GM12864 (cell line): ENCODE measurements around the gene NINL.
"Not testable (repeated sequence)": the region's sequence is repeated elsewhere in the genome, so short reads cannot be mapped to it uniquely, and the experiment has no call there.

Source experiments
- DNase-seq: peaks from one replicate; pipeline ENCODE4 v3.0.0-alpha.2; 2011; ENCODE audit warnings: low read depth
- H3K4me3 ChIP-seq: 2 replicates; pipeline ENCODE4 v1.5.1; 2011; ENCODE audit warnings: mild to moderate bottlenecking, low read depth, low read length, control low read depth
- CTCF ChIP-seq: IDR thresholded peaks from 2 replicates; pipeline ENCODE4 v1.5.1; 2011; ENCODE audit warnings: low read depth, mild to moderate bottlenecking, moderate library complexity, low read length, control low read depth, inconsistent platforms; ENCODE audit errors: missing control alignments

Gene NINL

GRCh38 chr20:25584905-25585704, at the start of gene NINL:
Gene NINL, minus strand, starts transcription at chr20:25585531. Its CDS starts 58,944 bp downstream, at chr20:25526587.
- no peak for DNase-seq
- TF ChIP-seq CTCF, result no peak
- H3K4me3 ChIP-seq, result peak within 1 kb of the TSS; percentile 42; the same call in 1 of the 2 replicates

GRCh38 chr20:25632940-25633790, 47.8 kb upstream of the NINL start:
- TF ChIP-seq CTCF, result no peak
- DNase-seq, result no peak
- no peak overlapping the region for H3K4me3 ChIP-seq

GRCh38 chr20:25630615-25631014, 45.3 kb upstream of the NINL start:
- not testable (repeated sequence) for H3K4me3 ChIP-seq, DNase-seq

GRCh38 chr20:25629816-25630499, 44.6 kb upstream of the NINL start:
- TF ChIP-seq CTCF, result no peak
- no peak overlapping the region for H3K4me3 ChIP-seq
- DNase-seq, result no peak

- no peak overlapping the region for H3K4me3 ChIP-seq
- no peak for DNase-seq
- TF ChIP-seq CTCF, result no peak
Observed at GRCh38 chr20:25626779-25627178, 41.4 kb upstream of the NINL start.

- DNase-seq, result no peak
- no peak for TF ChIP-seq CTCF
- H3K4me3 ChIP-seq, result peak overlapping the region; percentile 85
Observed at GRCh38 chr20:25624500-25624939, 39.2 kb upstream of the NINL start.
